Sigmoid colon (tissue), 7 donors: ENCODE measurements around the gene SLC9A3. TPM values are rescaled to one million over a fixed set of nuclear protein-coding genes. Genes with fewer than 3 reads are reported as not detected.

ENCODE experiments used
- DNase-seq: peaks from one replicate; pipeline ENCODE4 v3.0.0-alpha.2; 2019
- H3K27ac ChIP-seq, 4 donors: fragments of 200-600 bp; sonication (generic); one replicate each; pipeline ENCODE4 v1.5.1; 2016 to 2019; ENCODE audit warnings: mild to moderate bottlenecking in 1 of 4
- H3K27me3 ChIP-seq, 3 donors: fragments of 200-600 bp; sonication (generic); one replicate each; pipeline ENCODE4 v1.5.1; 2019; ENCODE audit warnings: mild to moderate bottlenecking in 1 of 3
- H3K36me3 ChIP-seq, 4 donors: fragments of 200-600 bp; sonication (generic); one replicate each; pipeline ENCODE4 v1.5.1; 2016 to 2019
- H3K4me1 ChIP-seq, 4 donors: fragments of 200-600 bp; sonication (generic); one replicate each; pipeline ENCODE4 v1.5.1; 2017 to 2019
- H3K4me3 ChIP-seq, 4 donors: fragments of 200-600 bp; sonication (generic); one replicate each; pipeline ENCODE4 v1.5.1; 2017 to 2019; ENCODE audit warnings: mild to moderate bottlenecking in 2 of 4, moderate library complexity in 1 of 4
- H3K9me3 ChIP-seq, 4 donors: fragments of 200-600 bp in 3 of 4; sonication (generic) in 3 of 4; one replicate each; pipeline versions ENCODE4 v1.5.1 to v1.6.1; 2013 to 2019
- CTCF ChIP-seq, 4 experiments: fragments of 450-650 bp in 3 of 4; fragments of 200-600 bp in 1 of 4; IDR thresholded peaks; one replicate each; pipeline ENCODE4 v1.5.1; 2016 to 2019; ENCODE audit warnings: antibody characterized with exemption in 4 of 4, mild to moderate bottlenecking in 3 of 4, moderate library complexity in 2 of 4
- EP300 ChIP-seq, 4 donors: sonication (generic); formaldehyde crosslinking; IDR thresholded peaks; one replicate each; pipeline ENCODE4 v1.6.1; 2017; ENCODE audit warnings: antibody characterized with exemption in 4 of 4
- POLR2A ChIP-seq, 2 donors: fragments of 450-650 bp; IDR thresholded peaks; one replicate each; pipeline ENCODE4 v1.6.1; 2016; ENCODE audit warnings: antibody characterized with exemption in 2 of 2, mild to moderate bottlenecking in 2 of 2, moderate library complexity in 2 of 2
- POLR2AphosphoS5 ChIP-seq, 4 donors: sonication (generic); formaldehyde crosslinking; IDR thresholded peaks; one replicate each; pipeline ENCODE4 v1.6.1; 2017; ENCODE audit warnings: antibody characterized with exemption in 4 of 4
- WGBS, 2 donors: extraction: QIAGEN DNeasy Blood & Tissue Kit; methylation state at CpG; one replicate each; pipeline ENCODE4 v1.1.7; 2013; 5-methylcytosine and 5-hydroxymethylcytosine counted together
- intact Hi-C: fragments of 100-400 bp; cut with DNase I; formaldehyde crosslinking; loops from one replicate; pipeline ENCODE4 v1.15.1; 2023
- polyA plus RNA-seq, 3 donors: library from polyadenylated mRNA; stranded (reverse); fragments of 200-250 nt; gene quantifications; one replicate each; pipeline ENCODE4 v1.2.3, GENCODE V29; 2013
- total RNA-seq, 4 donors: library from RNA; depleted of rRNA; stranded (reverse); fragments of >200 nt; gene quantifications; one replicate each; pipeline ENCODE4 v1.1.0, GENCODE V29; 2016
- donor health status: healthy with polysubstance abuse.
- donor health status: Bipolar disorder and iron deficiency.
- donor health status: healthy.

The SLC9A3 gene
- total and polyA plus RNA-seq, 7 donors: 0.83 to 51.3 (median 2.5) TPM

DNA sequence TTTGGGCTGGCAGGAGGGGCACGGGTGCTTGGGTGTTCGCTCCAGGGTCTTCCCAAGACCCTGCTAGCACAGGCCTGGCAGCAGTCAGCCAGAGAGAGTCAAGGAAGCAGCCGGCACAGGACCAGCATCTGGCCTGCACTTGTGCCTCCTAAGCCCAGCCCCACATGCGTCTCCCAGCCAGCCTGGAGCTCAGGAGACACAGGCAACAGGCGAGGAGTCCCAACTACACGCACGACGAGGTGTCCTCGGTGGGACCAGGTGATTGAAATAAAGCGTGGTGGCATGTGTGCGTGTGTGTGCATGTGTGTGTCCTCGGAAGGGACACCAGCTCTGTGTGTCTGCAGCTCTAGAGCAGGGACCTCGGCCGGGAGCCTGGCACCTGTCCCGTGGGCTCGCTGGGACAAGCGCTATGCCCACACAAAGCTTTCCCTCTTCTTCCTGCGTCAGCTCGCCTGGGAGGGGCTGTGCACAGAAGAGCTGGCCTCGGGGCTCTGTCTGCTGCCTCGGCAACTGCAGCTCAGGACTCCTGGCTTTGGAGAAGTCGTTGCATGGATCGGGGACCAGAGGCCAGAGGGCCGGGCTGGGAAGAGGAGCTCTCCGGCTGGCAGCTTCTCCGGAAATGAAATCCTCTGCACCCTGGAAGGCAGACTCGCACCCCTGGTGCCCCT is 14.7 kb upstream of the SLC9A3 start:
- peak; percentile 50 for DNase-seq

DNA sequence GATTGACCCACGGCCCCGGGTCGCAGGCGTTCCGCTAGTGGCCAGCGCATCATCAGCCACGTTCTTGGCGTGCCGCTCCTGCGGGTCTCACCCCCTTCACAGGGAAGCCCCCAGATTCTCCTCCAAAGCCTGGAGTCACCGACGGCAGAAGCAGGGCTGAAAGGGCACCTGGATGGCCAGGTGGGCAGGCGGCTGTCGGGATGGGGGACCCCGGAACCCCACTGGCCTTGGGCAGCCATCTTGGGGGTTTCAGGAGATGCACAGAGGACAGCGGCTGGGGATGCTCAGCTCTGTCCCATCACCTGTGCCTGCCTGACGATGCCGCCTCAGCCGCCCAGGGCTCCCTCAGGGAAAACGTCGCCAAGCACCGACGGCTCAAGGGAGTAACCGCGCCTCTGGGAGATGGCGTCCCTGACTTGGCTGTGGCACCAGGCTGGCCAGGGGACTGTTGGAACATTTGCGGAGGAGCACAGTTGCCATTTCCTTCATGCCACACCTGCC is 14.1 kb upstream of the SLC9A3 start:
- TF ChIP-seq CTCF (IDR thresholded peaks at IDR 0.05) (no peak), POLR2AphosphoS5 (IDR thresholded peaks at IDR 0.05) (no peak), POLR2A (IDR thresholded peaks at IDR 0.05) (no peak), EP300 (IDR thresholded peaks at IDR 0.05) (no peak)
- Histone ChIP-seq H3K27ac (no peak overlapping the region), H3K4me3 (no peak overlapping the region), H3K36me3 (no peaks in the 10 kb centered on the region), H3K27me3 (peaks cover 5 to 75% (median 37%) of the 10 kb centered on the region in 3 donors), H3K4me1 (no peaks in the 10 kb centered on the region), H3K9me3 (no peaks in the 10 kb centered on the region)
- intact Hi-C loops: no loop called here
- no peak for DNase-seq
- 86 to 93% methylated on average over 27 of the region's 27 CpGs for WGBS, 2 donors

More for the DNA sequence above, 14.7 kb upstream of the SLC9A3 start:
- Histone ChIP-seq H3K9me3 (no peaks in the 10 kb centered on the region), H3K36me3 (no peaks in the 10 kb centered on the region), H3K27me3 (peaks cover 5 to 69% (median 34%) of the 10 kb centered on the region in 3 donors), H3K27ac (no peak overlapping the region), H3K4me3 (no peak overlapping the region), H3K4me1 (no peaks in the 10 kb centered on the region)
- WGBS, 2 donors: 47 to 76% methylated on average over 27 of the region's 27 CpGs
- intact Hi-C loops: no loop called here
- TF ChIP-seq EP300 (IDR thresholded peaks at IDR 0.05) (no peak), CTCF (IDR thresholded peaks at IDR 0.05) (no peak), POLR2AphosphoS5 (IDR thresholded peaks at IDR 0.05) (no peak), POLR2A (IDR thresholded peaks at IDR 0.05) (no peak)

- H3K27ac ChIP-seq: no peak overlapping the region
- H3K4me1 ChIP-seq: no peaks in the 10 kb centered on the region
- WGBS, 2 donors: 89 to 92% methylated on average over 16 of the region's 16 CpGs
- no peak for TF ChIP-seq EP300 (IDR thresholded peaks at IDR 0.05)
- TF ChIP-seq CTCF (IDR thresholded peaks at IDR 0.05): no peak
- TF ChIP-seq POLR2A (IDR thresholded peaks at IDR 0.05): no peak
- TF ChIP-seq POLR2AphosphoS5 (IDR thresholded peaks at IDR 0.05): no peak
- intact Hi-C loops: no loop called here
- peaks cover 5 to 82% (median 42%) of the 10 kb centered on the region in 3 donors for H3K27me3 ChIP-seq
- no peaks in the 10 kb centered on the region for H3K9me3 ChIP-seq
- H3K4me3 ChIP-seq: no peak overlapping the region
- DNase-seq: no peak
- H3K36me3 ChIP-seq: no peaks in the 10 kb centered on the region
Measured at GRCh38 chr5:537621-538071, 13.4 kb upstream of the SLC9A3 start.

GRCh38 chr5:537098-537497 is 12.8 kb upstream of the SLC9A3 start:
- TF ChIP-seq CTCF (IDR thresholded peaks at IDR 0.05) (no peak), EP300 (IDR thresholded peaks at IDR 0.05) (no peak), POLR2A (IDR thresholded peaks at IDR 0.05) (no peak), POLR2AphosphoS5 (IDR thresholded peaks at IDR 0.05) (no peak)
- Histone ChIP-seq H3K36me3 (no peaks in the 10 kb centered on the region), H3K4me1 (no peaks in the 10 kb centered on the region), H3K27ac (no peak overlapping the region), H3K4me3 (no peak overlapping the region), H3K27me3 (peaks cover 5 to 88% (median 46%) of the 10 kb centered on the region in 3 donors), H3K9me3 (no peaks in the 10 kb centered on the region)
- no peak for DNase-seq
- 89 to 92% methylated on average over 22 of the region's 22 CpGs for WGBS, 2 donors
- intact Hi-C loops: no loop called here
